GM21528 (cell line): ENCODE results near the gene OR6T1.
A peak's percentile ranks its signal among the peaks of the same experiment; 100 is the strongest.

Experiments
- ATAC-seq: cut with Tn5 transposase; IDR thresholded peaks from one replicate; pipeline ENCODE4 v1.9.1; 2021; ENCODE audit warnings: mild to moderate bottlenecking, moderate library complexity; ENCODE audit not compliant: unreplicated experiment, low FRiP score

OR6T1 gene

GRCh38 chr11:123943738-123944137 lies at the start of gene OR6T1:
Gene OR6T1, minus strand, starts transcription at chr11:123943838. Its CDS starts 0 bp downstream, at chr11:123943838.
- no peak for ATAC-seq

- ATAC-seq, result no peak
Measured at GRCh38 chr11:123979311-123979710, 35.7 kb upstream of the OR6T1 start.

GRCh38 chr11:123977731-123978347 lies 34.2 kb upstream of the OR6T1 start, which contains the start of gene OR10S1:
Gene OR10S1, minus strand, starts transcription at chr11:123977781. Its CDS starts 117 bp downstream, at chr11:123977664.
- ATAC-seq, result no peak

- no peak for ATAC-seq
Measured at GRCh38 chr11:123976770-123977560, 33.3 kb upstream of the OR6T1 start.

- no peak for ATAC-seq
Measured at GRCh38 chr11:123973816-123974215, 30.2 kb upstream of the OR6T1 start.

- ATAC-seq, result no peak
Measured at GRCh38 chr11:123956752-123957151, 13.1 kb upstream of the OR6T1 start.

GRCh38 chr11:123945132-123945531 lies 1.5 kb upstream of the OR6T1 start:
- no peak for ATAC-seq

GRCh38 chr11:123942413-123942812 lies 1.2 kb downstream of the OR6T1 start:
- ATAC-seq, result no peak

- no peak for ATAC-seq
Measured at GRCh38 chr11:123939317-123939716, 4.3 kb downstream of the OR6T1 start, which contains the start of gene OR4D5. Gene OR4D5, plus strand, starts transcription at chr11:123939617. Its CDS starts 0 bp downstream, at chr11:123939617.

- no peak for ATAC-seq
Measured at GRCh38 chr11:123924027-123924426, 19.6 kb downstream of the OR6T1 start.

GRCh38 chr11:123920943-123921342 lies 22.7 kb downstream of the OR6T1 start:
- ATAC-seq, result no peak

- no peak for ATAC-seq
Measured at GRCh38 chr11:123905826-123906225, 37.8 kb downstream of the OR6T1 start.

- ATAC-seq, result no peak
Measured at GRCh38 chr11:123904932-123905331, 38.7 kb downstream of the OR6T1 start.

GRCh38 chr11:123903932-123904331 lies 39.7 kb downstream of the OR6T1 start:
- ATAC-seq, result peak; percentile 91

- ATAC-seq, result no peak
Measured at GRCh38 chr11:123901867-123902266, 41.8 kb downstream of the OR6T1 start, which contains the start of gene OR8D4. Gene OR8D4, plus strand, starts transcription at chr11:123902167. Its CDS starts 4,265 bp downstream, at chr11:123906432.

GRCh38 chr11:123899792-123900191 lies 43.8 kb downstream of the OR6T1 start:
- no peak for ATAC-seq
